Measurements from ENCODE around the gene RABGAP1.

The RABGAP1 gene

GRCh38 chr9:123109540-123110279 is 168.9 kb downstream of the RABGAP1 start:
- DNase-seq (ENCODE audit: low read depth, low spot score): no peak

GRCh38 chr9:123111427-123112014 is 170.7 kb downstream of the RABGAP1 start:
- DNase-seq (ENCODE audit: low read depth, low spot score): no peak

- DNase-seq (ENCODE audit: low read depth, low spot score): no peak
These were observed 171.5 kb downstream of the RABGAP1 start for GRCh38 chr9:123112015-123112975.

- DNase-seq (ENCODE audit: low read depth, low spot score): no peak
These were observed 172.4 kb downstream of the RABGAP1 start for GRCh38 chr9:123113185-123113584.

GRCh38 chr9:123115146-123115913 is 174.5 kb downstream of the RABGAP1 start:
- DNase-seq (ENCODE audit: low read depth, low spot score): no peak

DNA sequence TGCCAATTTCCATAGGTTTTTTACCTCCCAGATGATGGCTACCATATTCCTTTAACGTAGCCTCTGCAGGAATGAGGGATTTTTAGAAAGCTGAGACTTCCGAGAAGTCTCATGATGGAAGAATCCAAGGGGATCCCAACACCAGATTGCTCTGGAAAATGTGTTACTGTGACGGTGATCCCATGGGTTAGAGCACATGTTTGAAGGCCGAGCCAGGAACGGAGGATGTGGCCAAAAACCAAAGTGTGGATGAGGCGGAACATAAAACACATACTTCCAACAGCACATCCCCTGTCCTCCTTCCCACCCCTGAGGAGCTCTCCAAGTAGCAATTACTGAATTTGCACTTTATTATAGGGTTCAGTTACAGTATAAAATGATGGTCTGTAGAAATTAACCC is 175.2 kb downstream of the RABGAP1 start:
- DNase-seq (ENCODE audit: low read depth, low spot score): no peak

DNA sequence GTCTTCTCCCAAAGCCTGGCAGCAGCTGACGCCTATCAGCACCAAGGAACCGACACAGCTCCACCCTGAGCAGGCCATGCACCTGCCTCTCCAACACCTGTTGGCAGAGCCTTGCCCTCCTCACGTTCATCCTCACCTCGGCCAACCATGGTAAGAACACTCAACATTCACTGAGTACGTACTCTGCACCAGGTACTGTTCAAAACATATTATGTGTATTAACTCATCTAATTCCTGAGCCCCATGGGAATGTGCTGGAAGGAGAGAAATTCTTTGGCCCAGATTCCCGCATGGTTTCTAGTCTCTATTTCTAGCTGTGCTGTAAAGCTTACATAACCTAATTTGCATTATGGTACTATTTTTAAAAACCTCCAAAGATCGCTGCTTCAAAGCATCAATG is 178.7 kb downstream of the RABGAP1 start:
- no peak for DNase-seq (ENCODE audit: low read depth, low spot score)

DNA sequence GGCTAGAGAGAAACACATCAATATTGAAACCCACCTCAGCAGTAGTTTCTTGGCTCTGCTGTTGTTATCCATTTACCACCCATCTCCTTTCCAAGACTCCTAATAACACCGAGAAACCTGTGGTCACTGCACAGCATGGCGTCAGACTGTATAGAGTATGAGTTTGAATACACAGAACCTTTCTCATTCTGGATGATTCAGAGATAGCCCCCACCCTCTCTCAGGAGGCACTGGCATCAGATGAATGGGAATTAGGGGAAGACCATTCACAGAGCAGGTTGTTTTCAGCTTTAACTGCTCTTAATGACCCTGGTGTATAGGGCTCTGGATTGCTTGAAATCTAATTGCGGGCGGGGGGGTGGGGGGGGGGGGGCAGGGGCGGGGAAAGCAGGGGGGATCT is 179.3 kb downstream of the RABGAP1 start:
- DNase-seq (ENCODE audit: low read depth, low spot score): no peak

DNA sequence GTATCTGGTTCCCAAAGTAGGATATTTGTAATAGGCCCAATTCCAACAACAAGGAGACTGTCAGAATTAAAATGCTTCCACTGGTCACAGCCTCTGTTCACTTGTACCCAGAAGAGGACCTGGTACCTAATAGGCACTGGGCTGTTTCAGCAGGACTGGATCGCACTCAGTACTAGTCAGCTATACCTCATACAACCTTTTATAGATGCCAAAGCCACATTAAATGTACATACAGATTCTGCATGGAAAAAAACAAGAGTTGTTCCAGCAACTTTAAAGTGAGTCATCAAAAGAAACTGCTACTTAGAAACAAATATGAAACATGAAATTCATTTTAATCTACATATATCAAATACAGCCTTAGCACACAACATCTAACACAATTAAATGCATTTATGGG is 180.1 kb downstream of the RABGAP1 start:
- DNase-seq (ENCODE audit: low read depth, low spot score): no peak

DNA sequence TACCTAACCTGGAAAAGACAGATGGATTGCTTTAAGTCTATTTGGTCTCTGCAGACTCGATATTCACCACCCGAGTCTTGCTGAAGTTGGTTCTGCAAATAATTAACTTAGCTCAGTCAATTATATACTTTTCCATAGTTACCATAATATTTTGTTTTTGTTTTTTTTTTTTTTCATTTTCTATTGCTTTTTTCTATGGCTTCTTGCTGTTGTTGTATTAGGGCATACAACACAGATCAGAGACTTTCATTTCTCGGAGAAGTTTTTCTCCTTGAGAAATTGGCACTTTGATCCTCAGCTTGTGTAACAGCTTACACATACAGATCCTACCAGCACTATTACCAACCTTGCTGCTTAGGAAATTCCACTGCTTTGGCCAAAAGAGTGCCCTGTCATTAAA is 180.6 kb downstream of the RABGAP1 start:
- DNase-seq (ENCODE audit: low read depth, low spot score): no peak

DNA sequence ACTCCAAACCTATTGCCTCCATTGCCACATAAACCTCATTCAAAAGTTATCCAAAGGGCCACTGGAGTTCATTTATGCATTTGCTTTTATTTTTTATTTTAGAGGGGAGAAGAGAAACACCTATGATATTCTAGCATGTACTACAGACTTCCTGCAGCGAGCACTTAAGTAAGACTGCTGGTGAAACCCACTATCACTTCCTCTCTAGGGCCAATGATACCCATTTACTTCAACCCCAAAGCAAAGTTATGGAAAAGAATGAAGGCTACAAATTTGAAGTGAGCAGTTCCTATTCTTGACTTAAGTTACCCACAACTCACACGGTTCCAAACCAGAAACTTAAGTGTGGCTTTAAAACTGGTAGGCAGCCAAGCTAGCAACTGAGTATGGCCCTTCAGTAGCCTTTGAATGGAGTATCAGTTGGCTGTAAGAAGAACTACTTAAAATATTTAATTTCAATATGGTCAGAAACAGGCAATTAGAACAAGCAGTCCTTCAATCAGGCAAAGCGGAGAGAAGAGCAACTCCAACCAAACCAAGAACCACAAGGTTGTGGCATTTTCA is 186.8 kb downstream of the RABGAP1 start:
- no peak for DNase-seq (ENCODE audit: low read depth, low spot score)

DNA sequence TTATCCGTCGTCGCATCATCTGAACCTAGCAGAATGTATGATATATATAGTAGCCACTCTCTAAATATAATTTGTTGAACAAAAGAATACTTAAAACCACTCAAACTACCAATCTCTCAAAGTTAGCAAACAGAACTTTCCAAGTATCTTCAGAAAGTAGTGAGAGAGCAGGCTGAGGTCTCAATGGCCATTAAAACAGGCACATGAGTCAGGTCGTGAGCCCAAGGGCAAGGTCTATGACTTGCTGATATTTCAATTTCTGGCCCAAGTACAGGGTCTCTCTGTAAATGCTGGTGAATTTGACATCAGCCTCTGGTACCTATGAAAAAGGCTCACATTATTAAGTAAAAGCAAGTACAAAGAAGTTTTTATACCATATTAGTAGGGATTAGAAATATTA is 187.8 kb downstream of the RABGAP1 start:
- DNase-seq (ENCODE audit: low read depth, low spot score): no peak

DNA sequence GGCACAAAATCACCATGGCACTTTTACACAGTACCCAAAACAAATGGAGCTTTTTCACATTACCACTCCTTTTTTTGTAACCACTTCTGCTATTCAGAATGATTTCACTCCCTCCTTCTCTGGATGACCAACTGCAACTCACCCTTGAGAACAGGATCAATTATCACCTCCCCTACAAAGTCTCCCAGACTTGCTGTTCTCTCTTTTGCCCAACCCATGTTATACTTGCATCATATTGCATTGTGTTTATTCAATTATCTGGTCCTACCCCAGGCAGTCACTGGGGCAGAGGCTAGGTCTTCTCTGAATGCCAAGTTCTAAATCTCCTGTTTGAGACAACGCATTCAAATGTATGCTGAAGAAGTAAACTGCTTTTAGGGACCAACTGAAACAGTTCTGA is 188.6 kb downstream of the RABGAP1 start:
- DNase-seq (ENCODE audit: low read depth, low spot score): no peak

GRCh38 chr9:123131258-123131657 is 190.4 kb downstream of the RABGAP1 start:
- no peak for DNase-seq (ENCODE audit: low read depth, low spot score)

DNA sequence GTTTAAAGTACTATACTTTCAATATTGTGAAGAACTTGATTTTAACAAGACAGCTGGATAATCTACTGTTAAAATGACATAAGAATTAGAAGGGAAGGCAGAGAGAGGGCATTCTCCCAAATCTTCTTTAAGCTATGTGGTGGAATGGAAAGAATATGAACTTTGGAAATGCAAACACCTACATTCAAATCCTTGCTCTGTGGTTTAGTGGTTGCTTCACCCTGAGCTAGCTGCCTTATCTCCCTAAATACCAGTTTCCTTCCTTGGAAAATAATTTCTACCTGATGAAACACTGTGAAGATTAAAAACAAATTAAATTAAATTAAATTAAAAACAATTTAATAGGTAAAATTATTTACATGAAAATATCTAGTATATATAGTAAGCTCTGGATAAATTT is 191.2 kb downstream of the RABGAP1 start:
- no peak for DNase-seq (ENCODE audit: low read depth, low spot score)

- no peak for DNase-seq (ENCODE audit: low read depth, low spot score)
These were observed 191.9 kb downstream of the RABGAP1 start for GRCh38 chr9:123132696-123133095.

DNA sequence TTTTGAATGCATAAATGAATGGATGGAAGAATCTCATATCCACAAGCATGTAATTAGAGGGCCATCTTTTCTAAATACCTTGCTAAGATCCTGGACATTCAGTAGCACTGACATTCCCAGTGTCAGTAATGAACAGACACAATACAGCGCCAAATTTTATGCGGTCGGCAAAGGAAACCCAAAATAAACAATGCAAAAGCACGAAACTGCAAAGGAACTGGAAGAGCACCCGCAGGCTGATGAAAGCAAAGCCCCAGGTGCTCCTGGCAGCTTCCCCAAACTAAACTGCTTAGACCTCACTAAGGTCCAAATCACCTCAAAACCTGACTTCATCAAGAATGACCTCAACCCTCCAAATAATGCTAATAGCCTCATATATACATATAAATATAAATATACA is 194.6 kb downstream of the RABGAP1 start:
- no peak for DNase-seq (ENCODE audit: low read depth, low spot score)

DNA sequence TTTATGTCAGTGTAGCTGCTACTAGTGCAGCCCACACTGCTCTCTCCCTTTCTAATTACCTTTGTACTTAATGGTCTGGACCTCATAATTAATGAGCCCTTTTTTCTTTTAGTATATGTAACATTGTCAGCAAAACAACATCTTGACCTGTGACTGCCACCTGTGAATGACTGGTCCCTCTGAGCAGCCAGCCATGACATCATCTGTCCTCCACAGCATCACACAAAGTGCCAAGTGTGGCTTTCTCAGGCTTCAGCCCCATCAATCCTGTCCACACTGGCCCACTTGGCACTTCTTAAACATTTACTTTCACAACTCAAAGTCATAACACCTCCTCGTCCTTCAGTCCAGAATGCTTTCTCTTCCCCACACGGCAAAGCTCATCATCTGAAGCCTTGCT is 197.3 kb downstream of the RABGAP1 start:
- DNase-seq (ENCODE audit: low read depth, low spot score): no peak

GRCh38 chr9:123149067-123149466 is 208.2 kb downstream of the RABGAP1 start:
- DNase-seq (ENCODE audit: low read depth, low spot score): no peak

DNA sequence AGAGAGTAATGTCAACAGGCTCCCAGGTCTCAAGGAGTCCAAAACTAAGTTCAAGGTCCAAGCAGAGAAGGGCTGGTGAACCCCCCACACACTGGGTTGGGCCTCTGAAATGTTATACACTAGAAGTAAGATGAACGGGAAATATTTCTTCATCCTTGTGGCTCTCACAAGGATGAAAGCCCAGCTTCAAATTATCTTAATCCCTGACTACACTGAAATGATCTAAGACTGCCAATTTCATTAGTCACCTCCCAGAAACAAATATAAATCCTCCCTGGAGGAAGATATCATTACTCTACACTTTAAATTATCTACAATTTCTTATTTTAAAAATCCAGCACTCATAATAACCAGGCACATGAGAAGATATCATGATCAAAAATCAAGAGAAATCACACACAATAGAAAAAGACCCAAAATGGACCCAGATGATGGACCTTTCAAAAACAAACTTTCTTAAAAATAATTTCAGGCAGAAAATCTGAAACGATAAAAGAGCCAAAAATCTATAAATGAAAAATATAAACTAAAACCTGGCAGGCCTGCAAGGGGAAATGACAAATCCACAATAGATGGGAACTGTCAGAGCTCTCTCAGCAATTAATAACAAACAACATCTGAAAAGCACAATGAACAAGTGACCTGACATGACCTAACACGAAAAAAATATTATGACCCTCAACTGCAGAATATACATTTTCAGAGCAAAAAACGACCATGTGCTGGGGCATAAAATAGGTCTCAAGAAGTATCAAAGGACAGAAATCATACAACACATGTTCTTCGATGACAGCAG is 210.1 kb downstream of the RABGAP1 start:
- no peak for DNase-seq (ENCODE audit: low read depth, low spot score)

Data from iPS DF 19.7 (cell line).